C1 segment of cervical spinal cord (tissue), 14 donors: ENCODE results near the gene JSRP1.

Source experiments
- DNase-seq, 14 donors: peaks; one replicate each; lab custom pipeline; 2025; lab: John Stamatoyannopoulos, UW

The JSRP1 gene

GRCh38 chr19:2246801-2247361, 9.3 kb downstream of the JSRP1 start:
- DNase-seq = peak in 7 of 14 donors; percentile 4 to 58 (median 28)

GRCh38 chr19:2246014-2246620, 10.1 kb downstream of the JSRP1 start:
- no peak for DNase-seq

- no peak for DNase-seq
Measured at GRCh38 chr19:2245273-2245672, 10.9 kb downstream of the JSRP1 start.

GRCh38 chr19:2244486-2244885, 11.7 kb downstream of the JSRP1 start:
- no peak for DNase-seq

GRCh38 chr19:2244125-2244411, 12.1 kb downstream of the JSRP1 start:
- DNase-seq = no peak

GRCh38 chr19:2243274-2244124, 12.7 kb downstream of the JSRP1 start:
- no peak for DNase-seq

- DNase-seq = no peak
Measured at GRCh38 chr19:2242816-2243215, 13.4 kb downstream of the JSRP1 start.

GRCh38 chr19:2242092-2242537, 14.1 kb downstream of the JSRP1 start:
- no peak for DNase-seq

- DNase-seq = peak in 1 of 14 donors; percentile 11
Measured at GRCh38 chr19:2240881-2241760, 15.1 kb downstream of the JSRP1 start.

- peak in 4 of 14 donors; percentile 11 to 37 (median 15) for DNase-seq
Measured at GRCh38 chr19:2239771-2240770, 16.1 kb downstream of the JSRP1 start.

- DNase-seq = no peak
Measured at GRCh38 chr19:2239173-2239572, 17.0 kb downstream of the JSRP1 start.

GRCh38 chr19:2237869-2238153, 18.4 kb downstream of the JSRP1 start:
- no peak for DNase-seq

- no peak for DNase-seq
Measured at GRCh38 chr19:2237051-2237868, 19.0 kb downstream of the JSRP1 start.

GRCh38 chr19:2236314-2237050, 19.7 kb downstream of the JSRP1 start, which contains the start of the genes PLEKHJ1 and SF3A2:
TSS of gene PLEKHJ1 (minus strand) at chr19:2236329. CDS start at chr19:2236248, 81 bp downstream.
TSS of gene SF3A2 (plus strand) at chr19:2236824. CDS start at chr19:2243419, 6,595 bp downstream.
- DNase-seq = peak; percentile 74 to 99 (median 96)

- DNase-seq = no peak
Measured at GRCh38 chr19:2236064-2236313, 20.2 kb downstream of the JSRP1 start.

- peak in 3 of 14 donors; percentile 31 to 47 (median 34) for DNase-seq
Measured at GRCh38 chr19:2235381-2236063, 20.7 kb downstream of the JSRP1 start.

- DNase-seq = no peak
Measured at GRCh38 chr19:2234996-2235380, 21.2 kb downstream of the JSRP1 start.

GRCh38 chr19:2233601-2234280, 22.5 kb downstream of the JSRP1 start:
- DNase-seq = no peak
